ENCODE results near the gene CDCA5.

GRCh38 chr11:65111159-65111743 lies 27.4 kb upstream of the CDCA5 start:
- TF ChIP-seq CTCF (IDR thresholded peaks at IDR 0.05) = no peak
- TF ChIP-seq POLR2A (IDR thresholded peaks at IDR 0.05) = no peak
- TF ChIP-seq POLR2AphosphoS5 (IDR thresholded peaks at IDR 0.05; ENCODE audit: insufficient read depth in 1 of 2, low read depth in 1 of 2) = no peak
